Kidney tubule cell (primary cell): ENCODE data around the gene ADORA1.
A peak's percentile ranks its signal among the peaks of the same experiment; 100 is the strongest.

Experiments
- DNase-seq: peaks from one replicate; pipeline ENCODE4 v3.0.0-alpha.2; 2018; ENCODE audit warnings: low spot score

ADORA1 gene

DNA sequence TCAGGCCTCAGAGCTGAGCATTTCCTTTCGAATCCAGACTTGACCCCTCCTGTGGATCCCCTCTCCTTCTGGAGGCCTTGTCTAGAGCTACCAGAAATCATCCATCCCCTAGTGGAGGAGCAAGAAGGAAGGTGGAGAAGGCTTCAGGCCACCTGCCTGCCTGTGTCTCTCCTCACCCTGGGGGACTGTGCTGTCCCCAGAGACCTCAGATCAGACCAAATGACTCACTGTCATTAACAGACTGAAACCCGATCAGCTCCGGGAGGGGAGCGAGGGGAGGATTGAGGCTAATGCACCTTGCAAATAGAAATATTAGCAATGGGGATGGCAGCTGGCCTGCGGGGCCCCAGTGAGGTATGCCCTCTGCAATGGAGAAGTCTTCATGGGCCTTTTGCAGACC is 46.0 kb downstream of the ADORA1 start:
- DNase-seq = peak; percentile 9

DNA sequence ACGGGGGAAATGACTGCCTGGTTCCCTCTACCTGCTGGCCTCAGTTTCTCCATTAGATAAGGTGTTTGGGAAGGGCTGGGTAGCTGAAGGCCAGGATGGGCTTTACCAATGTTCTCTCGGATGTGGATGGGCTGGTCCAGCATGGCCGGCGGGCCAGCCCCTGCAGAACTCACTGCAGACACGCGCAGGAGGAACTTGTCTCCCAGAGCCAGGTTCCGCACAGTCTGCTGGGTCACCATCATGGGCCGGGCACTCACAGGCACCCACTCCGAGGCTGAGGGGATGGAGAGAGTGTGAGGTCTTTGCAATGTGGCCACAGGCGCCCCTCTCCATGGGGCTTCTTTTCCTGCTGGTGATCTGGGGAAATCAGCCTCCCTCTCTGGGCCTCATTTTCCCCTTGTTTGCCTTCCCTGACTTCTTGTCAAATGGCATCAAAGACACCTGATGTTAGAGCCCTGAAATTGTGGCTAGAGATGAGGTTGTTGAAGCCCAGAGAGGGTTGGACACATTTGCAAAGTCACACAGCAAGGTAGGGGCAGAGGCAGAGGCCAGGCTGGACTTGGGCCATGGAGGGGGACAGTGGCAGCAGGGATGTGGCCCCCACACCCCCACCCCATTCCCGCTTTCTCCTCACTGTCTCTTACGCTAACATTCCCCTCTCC is 46.9 kb downstream of the ADORA1 start:
- DNase-seq = no peak

DNA sequence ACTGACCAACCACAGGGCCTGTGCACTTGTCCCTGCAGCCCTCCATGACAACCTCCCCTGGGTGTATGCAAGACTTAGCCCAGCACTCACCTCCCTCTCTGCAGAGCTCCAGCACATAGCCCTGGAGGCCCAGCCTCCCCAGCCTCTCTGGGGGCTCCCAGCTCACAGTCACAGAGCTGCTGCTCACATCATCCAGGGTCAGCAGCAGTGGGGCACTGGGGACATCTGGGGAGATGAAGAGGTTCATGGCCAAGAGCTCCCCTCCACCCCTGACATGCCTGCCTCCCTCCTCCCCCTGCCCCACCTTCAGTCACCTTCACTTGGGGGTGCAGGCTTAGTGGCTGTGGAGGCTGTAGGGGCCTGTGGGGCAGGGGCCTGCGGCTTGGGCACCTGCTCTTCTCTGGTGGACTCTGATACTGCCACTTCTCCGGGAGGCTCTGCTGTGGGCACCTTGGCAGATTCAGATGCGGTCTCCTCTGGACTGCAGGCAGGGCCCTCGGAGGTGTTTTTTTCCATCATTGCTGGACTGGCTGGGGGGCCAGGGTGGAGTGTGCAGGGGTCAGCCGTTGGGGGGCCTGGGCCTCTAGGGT is 47.8 kb downstream of the ADORA1 start, which contains the start of gene MYBPH:
TSS of gene MYBPH (minus strand) at position 590 of the 590 bp plus-strand sequence. CDS start at position 519, 71 bp downstream.
- DNase-seq = no peak

DNA sequence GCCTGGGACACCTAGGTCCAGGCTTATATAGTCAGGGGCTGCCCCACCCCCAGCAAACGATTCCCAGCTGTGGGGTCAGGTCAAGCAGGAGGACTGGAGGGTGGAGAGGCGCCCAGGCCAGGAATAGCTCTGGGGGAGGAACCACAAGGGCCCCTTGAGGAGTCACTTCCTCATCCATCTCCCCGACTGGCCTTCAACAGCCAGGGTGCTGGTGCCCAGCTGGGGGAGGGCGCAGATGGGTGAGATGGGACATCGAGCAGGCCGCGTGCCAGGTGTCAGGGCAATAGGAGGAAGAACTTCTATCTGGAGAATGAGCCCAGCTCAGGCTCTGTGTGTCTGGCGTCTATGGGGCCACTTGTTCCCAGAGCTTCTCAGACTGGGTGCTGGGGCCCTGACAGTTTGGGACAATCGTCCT is 48.3 kb downstream of the ADORA1 start:
- DNase-seq = peak; percentile 24

DNA sequence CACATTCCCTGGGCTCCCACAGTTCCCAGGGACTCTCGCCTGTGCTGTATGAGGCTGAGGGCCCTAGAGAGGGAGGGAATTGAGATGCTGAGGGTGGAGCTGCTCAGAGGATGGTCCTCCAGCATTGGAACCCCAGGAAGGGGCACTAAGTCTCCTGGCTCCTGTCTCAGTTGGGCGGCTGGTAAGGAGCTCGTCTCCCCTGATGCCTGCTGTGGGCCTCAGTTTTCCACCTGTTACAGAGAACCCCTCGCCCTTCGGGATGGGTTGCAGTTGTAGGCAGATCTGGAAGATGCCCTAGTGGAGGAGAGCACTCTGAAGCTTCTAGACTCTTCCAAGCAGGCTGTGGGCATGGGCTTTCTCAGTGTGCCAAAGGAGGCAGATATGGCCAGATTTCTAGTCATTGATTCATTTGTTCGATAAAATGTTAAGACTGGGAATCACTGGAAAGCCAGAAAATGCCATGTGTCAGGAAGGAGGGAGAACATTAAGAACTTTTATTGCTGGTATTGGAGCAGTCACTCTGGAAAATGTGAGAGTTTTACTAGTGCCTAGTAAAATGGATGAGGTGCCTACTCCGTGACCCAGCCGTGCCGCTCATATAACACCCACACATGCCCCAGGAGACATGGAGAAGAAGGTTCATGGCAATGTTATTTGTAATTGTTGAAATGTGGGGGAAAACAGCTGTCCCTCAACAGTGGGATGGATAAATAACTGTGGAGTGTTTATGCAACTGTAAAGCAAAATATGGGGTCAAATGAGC is 48.9 kb downstream of the ADORA1 start:
- DNase-seq = no peak

DNA sequence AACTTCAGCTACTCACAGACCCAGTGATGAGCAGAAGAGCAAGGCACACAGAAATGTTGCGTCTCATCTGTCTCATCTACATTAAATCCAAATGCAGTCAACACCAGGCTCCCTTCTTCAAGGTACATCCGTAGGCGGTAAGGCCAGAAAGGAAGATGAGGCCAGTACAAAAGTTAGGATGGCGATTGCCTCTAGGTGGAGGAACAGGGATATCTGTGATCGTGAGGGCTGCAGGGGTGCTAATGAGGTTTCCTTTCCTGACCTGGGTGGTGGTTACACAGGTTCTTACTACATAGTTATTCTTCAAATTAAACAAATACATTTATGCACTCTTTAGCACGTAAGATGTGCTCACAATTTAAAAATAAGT is 49.5 kb downstream of the ADORA1 start:
- no peak for DNase-seq

DNA sequence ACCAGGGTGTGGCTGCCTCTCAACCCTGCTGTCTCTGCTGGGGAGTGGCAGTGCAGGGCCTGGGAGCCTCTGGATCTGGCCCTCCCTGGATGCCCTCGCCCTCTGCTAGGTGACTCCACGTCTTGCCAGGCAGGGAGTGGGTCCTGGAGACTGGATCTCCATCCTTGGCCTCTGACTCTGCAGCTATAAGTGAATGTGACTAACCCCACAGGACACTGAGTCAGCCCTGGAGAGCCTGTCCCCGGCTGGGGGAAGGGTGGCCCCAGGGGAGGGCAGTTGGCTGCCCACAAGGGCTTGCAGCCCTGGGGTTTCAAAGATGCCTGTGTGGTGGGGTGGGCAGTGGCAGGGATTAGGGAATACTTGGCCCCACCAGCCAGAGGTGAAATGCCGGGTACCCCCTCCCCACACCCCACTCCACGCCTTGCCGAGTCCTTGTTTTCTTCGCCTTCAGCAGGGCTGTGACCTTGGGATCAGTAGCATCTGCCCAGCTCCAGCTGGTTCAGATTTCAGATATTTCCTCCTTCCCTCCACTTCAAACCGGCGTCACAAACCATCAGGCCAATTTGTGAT is 50.0 kb downstream of the ADORA1 start:
- peak; percentile 90 for DNase-seq

DNA sequence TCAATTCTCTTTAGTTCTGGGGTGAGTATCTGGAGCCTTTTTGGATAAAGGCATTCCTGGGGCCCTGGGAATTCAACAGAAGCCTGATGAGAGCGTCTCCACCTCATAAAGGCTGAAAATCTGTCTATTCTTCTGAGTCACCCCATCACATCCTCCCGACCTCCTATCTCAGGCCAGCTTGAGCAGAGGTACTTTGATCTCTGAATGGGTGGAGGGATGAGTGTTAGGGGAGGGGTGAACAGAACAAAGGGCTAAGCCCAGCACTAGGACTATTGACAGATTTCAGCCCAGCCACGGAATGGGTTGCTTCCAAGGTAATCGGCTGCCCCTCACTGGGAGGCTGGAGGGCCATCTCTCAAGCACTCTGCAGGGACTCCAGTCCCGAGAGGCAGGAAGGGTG is 50.6 kb downstream of the ADORA1 start:
- peak; percentile 54 for DNase-seq

DNA sequence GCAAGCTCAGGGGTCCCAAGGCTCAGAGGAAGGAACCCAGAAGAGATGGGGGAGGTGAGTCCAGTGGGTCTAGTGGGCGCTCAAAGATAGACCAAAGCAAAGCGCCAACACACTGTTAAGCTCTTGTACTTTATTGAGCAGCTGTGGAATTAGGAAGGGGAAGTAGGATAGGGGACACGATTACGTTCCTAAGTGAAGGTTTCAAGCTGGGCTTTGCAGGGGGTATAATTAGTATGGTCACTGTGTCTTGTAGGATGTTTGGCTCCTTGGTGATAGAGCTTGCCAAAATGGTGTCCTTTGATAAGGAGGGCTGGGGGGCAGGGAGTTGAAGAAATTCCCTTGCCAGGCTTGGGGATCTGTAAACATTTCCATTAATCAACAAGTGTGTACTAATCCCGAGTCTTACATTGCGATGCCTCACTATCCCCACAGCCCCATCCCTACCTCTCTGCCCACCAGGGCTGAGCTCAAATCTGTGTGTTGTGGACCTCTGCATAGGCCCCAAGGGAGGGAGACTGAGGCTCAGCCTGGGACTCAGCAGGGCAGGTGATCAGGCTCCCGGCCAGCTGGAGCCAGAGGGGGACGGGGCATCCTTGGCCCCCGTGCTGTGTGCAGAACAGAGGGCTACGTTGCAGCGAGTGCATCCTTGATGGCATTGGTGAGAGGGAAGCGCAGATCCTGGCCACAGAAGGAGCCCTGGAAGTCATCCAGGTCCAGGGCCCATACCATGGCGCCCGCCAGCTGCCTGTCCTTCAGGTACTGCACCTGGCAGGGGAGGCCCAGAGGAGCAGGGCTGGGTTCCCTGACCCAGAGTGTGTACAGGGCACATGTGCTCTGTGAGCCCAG is 51.5 kb downstream of the ADORA1 start:
- DNase-seq = no peak

DNA sequence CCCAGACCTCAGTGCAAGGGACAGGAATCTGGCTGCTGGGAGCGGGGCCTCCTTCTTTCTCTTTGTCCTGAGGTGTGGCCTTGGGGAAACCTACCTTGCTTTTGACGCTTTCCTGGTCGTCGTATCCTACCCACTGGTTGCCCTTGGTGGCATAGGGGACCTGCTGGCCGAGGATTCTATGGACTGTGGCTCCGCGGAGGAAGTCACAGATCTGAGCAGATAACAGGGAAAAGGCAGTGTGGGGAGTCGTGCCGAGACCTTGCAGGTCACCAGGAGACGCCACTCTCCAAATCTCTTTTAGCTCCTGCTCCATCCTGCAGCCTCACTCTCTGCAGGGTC is 52.1 kb downstream of the ADORA1 start:
- DNase-seq = no peak

DNA sequence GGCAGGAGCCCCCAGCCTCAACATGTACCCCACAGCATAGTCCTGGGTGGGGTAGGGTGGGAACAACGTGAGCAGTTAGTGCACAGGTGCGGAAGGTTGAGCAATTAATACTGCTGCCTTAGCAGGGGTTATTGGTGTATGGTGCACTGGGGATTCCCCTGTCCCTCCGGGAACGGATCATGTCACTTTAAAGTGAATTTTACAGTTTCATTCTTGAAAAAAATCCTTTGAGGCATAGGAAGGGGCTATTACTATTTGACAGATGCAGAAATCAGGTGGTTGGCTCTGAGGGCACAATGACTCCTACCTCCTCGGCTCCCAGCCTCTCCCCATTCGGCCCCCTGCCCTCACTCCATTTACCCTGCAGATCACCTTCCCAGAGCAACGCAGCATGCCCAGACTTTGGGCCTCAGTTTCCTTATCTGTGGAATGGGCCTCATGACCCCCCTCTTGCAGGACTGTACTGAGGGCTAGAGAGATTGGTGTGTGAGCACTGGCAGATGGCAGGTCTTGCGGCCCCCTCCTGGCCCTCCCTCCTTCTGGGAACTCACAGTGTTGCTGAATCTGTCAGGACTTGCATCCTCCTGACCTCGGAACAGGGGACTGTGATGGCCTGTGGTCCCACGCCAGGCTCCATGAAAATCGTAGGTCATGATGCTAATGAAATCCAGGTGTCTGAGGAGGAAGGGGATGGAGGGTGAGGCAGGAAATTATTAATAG is 53.2 kb downstream of the ADORA1 start:
- DNase-seq = no peak

DNA sequence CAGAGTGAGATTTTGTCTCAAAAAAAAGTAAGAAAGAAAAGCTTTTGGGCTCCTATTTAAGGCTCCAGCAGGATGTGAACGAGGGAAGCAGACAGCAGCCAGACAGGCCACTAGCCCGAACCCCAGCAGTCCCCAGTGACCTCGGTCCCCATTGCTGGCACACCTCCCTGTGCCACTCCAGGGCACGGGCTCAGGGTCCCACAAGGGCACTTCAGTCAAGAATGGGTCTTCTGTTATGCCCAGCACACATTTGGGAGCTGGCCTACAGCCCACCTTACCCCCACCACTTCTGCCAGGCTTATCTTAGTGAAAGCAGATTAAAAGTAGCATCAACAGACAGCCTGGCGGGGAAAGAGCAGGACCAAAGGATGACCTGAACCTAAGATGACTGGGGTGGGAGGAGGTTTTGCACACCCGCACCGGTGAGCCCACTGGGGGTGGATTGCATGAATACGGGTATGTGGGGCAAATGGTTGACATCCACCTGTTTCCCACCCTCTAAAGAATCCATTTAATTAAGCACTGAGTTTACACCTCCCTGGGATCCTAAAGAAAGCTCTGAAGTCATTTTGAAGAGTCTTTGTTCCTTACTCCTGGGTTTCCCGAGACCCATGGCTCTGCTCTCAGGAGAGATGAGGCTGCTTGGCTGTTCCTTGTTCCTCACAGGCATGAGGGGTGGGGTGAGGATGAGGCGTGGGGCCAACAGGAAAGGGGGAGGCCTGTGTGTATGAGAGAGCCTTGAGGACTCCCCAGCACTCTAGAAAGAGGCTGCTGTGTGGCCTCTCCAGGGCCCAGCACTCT is 54.3 kb downstream of the ADORA1 start:
- DNase-seq = no peak

DNA sequence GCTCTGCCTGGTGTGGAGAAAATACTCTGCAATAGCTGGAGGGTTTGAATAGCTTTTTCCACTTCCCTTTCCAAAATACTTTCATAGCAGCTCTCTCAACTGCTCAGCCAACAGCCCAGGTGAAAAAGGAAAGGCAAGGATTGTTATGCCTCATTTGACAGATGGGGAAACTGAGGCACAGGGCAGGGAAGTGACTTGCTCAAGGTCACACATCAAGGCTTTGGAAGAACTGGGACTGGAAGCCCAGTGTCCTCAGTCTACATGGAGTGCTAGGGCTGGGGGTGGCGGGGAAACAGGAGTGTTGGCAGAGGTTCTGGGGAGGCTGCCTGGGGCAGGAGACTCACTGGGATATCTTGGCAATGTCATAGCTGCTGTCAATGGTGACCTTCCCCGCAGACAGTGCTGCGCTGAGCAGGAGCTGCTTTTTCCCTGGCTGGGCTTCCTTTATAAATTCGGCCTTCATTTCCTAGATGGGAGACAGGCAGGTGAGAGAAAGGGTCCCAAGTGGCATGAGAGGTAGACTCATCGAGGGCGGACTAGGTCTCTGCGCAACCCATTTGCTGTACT is 54.9 kb downstream of the ADORA1 start:
- DNase-seq = no peak

DNA sequence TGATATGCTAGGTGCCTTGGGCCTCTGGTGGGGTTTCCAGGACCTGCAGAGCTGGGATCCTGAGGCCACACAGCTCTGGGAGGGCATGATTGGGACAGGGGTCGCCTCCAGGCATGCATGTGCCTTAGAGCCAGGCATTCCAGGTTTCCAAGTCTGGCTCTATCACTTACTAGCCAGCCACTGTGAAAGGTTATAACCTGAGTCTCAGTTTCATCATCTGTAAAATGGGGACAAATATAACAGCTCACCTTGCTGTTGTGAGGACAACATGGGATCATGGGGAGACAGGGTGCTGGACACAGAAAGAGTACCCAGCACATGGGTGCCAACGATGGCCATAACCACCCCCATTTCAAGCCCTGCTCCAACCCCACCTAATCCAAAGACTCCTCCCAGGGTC is 56.3 kb downstream of the ADORA1 start:
- DNase-seq = no peak

DNA sequence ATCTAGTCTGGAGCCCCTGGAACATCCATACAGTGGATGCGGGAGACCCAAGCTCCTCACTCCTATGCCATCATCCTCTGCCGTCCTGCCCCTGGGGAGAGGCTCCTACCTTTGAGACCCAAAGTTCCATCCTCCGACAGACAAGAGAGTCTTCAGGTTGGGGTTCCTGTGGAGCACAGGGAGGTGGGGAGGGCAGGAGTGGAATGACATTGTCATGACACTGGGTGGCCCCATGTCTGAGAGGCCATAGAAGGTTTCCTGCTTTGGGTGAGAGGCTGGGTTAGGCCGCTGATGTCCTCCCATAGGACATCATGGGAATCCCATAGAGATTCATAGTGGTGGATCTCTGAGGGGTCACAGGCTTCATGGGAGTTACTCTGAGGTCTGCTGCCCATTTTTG is 56.9 kb downstream of the ADORA1 start:
- DNase-seq = no peak

DNA sequence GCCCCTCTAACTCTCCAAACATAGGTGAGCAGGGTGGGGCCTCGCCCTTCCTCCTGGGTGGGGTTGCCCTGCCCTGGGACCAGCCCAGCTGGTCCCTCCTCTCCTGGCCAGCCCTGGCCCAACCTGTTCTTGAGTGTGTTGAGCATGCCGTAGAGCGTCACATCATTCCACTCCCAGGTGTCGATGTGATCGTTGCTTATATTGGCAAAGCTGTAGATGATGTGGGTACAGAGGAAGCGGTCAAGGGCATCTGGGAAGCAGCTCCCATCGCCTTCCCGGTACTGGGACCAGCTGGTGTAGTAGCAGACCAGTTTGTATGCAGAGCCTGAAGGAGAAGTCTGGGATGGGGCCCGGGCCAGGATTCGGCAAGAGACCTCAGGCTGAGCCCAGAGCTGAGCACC is 57.5 kb downstream of the ADORA1 start:
- no peak for DNase-seq

DNA sequence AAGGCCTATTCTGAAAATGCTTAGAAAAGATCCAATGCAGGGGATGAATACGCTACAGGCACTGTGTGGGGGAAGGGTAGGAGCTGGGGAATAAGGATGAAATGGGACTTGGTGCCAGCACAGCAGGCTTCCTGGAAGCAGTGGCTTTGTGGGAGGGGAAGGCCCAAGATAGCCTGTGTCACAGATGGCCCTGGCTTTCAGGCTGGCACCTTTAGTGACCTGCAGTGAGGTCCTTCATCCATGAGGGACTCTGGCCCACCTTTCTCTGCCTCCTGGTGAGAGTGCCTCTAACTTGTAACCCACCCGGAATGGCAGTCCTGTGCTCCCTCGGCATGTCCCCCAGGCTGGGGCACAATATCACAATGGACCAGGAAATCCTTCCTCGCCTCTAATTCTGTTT is 58.1 kb downstream of the ADORA1 start:
- DNase-seq = no peak

DNA sequence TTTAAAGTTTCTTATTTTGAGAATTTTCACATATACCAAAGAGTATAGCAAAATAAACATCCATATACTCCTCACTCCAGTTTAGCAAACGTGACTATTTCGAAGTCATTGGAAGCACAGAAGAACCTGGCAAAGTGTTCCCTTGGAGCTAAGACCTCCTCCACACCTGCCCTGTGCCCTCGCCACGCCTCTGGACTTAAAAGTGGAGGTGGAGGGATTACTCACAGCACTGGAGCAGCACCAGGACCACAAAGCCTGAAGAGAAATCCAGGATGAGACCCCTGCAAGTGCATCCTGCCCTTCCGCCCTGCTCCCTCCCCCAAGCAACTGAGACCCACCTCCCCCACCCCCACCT is 58.5 kb downstream of the ADORA1 start:
- no peak for DNase-seq

DNA sequence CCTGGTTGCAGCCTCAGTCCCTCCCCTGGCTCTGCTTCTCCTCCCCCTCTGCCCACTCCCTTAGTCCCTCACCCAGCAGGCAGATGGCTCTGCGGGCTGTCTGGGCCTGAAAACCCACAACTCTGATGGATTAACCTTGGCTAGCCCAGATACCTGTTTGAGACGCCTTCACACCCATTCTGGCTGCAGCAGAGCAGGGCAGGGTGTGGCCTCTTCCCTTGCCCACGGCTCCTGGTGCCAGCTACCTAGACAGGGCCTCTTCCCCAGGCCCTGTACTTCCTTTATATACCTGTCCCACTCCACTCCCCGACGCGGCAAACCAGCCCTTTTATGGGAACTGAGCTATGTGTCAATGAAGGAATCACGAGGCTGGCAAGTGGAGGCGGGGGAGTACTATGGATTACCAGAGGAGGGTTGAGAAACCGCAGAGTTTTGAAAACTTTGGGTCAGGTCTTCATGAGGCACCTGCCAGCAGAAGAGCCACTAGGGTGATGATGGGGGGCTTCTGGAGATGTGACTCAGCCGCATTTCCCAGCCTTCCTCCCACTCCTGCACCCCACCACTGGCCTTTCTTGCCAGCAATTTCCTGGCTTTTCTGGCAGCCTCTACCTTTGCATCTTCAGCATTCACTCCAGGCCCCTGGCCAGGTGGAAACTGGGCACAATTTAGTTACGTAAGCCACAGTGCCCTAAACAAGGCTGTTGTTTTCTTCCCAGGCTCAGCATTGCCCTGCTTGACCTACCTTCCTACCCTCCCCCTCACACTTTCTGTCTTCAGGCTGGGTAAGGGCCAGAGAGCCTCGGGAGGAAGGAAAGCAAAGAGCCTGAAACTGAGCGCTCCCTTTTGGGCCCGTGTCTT is 59.1 kb downstream of the ADORA1 start, which contains the start of gene CHI3L1:
TSS of gene CHI3L1 (minus strand) at position 259 of the 858 bp plus-strand sequence. CDS start at position 178, 81 bp downstream.
- DNase-seq = peak; percentile 6
